TTC549 (cell line): ENCODE results near the gene AGAP5.

Source experiments
- FAIRE-seq: peaks from 2 replicates; lab custom pipeline; 2012; peaks lifted over from hg19 to GRCh38; lab: Jason Lieb, UNC

AGAP5 gene

GRCh38 chr10:73625884-73626752 is 71.8 kb downstream of the AGAP5 start:
- no peak for FAIRE-seq

GRCh38 chr10:73625004-73625883 is 72.7 kb downstream of the AGAP5 start:
- no peak for FAIRE-seq
